K562 (cell line): ENCODE data around the gene TUBB2A. TPM values are rescaled to one million over a fixed set of nuclear protein-coding genes. Genes with fewer than 3 reads are reported as not detected.

ENCODE experiments used
- BACH1 ChIP-seq: fragments of 200-800 bp; sonication (Bioruptor generic); IDR thresholded peaks from 2 replicates; pipeline ENCODE4 v1.6.1; 2016; ENCODE audit warnings: missing genetic modification characterization, missing compliant biosample characterization
- DNMT1 ChIP-seq: fragments of 450-650 bp; IDR thresholded peaks from 2 replicates; pipeline ENCODE4 v1.6.1; 2016; ENCODE audit warnings: antibody characterized with exemption, mild to moderate bottlenecking
- EZH2 ChIP-seq: IDR thresholded peaks from 2 replicates; pipeline ENCODE4 v1.6.1; 2012; ENCODE audit warnings: low read depth, mild to moderate bottlenecking, inconsistent platforms, low read length, borderline replicate concordance
- MNT ChIP-seq, 2 experiments: fragments of 450-650 bp; conservative IDR thresholded peaks; 2 replicates each; pipeline ENCODE4 v1.6.1; 2017; ENCODE audit warnings: mild to moderate bottlenecking in 2 of 2, moderate library complexity in 2 of 2
- MYC ChIP-seq, 2 experiments: fragments of 250-450 bp in 1 of 2; sonication (Bioruptor Pico) in 1 of 2; IDR thresholded peaks; 2 replicates each; pipeline versions ENCODE4 v1.5.1 to v1.6.1; 2012 to 2021; ENCODE audit warnings: low read depth in 2 of 2, borderline replicate concordance in 1 of 2, improper control_type of control experiment in 1 of 2, low read length in 1 of 2, mild to moderate bottlenecking in 1 of 2, moderate library complexity in 1 of 2
- PHF21A ChIP-seq: fragments of 450-650 bp; IDR thresholded peaks from 2 replicates; pipeline ENCODE4 v1.6.1; 2017; ENCODE audit warnings: low read depth, borderline replicate concordance
- REST ChIP-seq, 2 experiments: fragments of 450-650 bp; formaldehyde crosslinking in 1 of 2; IDR thresholded peaks; 2 replicates each; pipeline versions ENCODE4 v1.4.0 to v1.6.1; 2014 to 2020; ENCODE audit warnings: mild to moderate bottlenecking in 2 of 2, borderline replicate concordance in 1 of 2, low read depth in 1 of 2
- polyA plus RNA-seq, 8 experiments: library from polyadenylated mRNA; depleted of rRNA in 4 of 8; stranded (reverse) in 5 of 8; unstranded in 3 of 8; fragments of >200 nt; fragmentation: Nextera tagmentation in 2 of 8; fragmentation: Illumina TruSeq in 1 of 8; extraction: Ambion mirVana in 2 of 8; extraction: Trizol in 1 of 8; gene quantifications; 2 replicates each; pipeline versions ENCODE4 v1.2.1 to v1.2.3, GENCODE V29; 2011 to 2014; ENCODE audit warnings: inconsistent platforms in 1 of 8, missing spikeins in 1 of 8
- total RNA-seq, 7 experiments: library from RNA; depleted of rRNA in 6 of 7; stranded (reverse); fragments of >200 nt in 6 of 7; fragmentation: Illumina TruSeq in 2 of 7; extraction: Trizol in 2 of 7; gene quantifications; 2 replicates each; pipeline versions ENCODE4 v1.2.1 to v1.2.3, GENCODE V29; 2011 to 2021; ENCODE audit warnings: low replicate concordance in 1 of 7
- TF ChIP-seq, protein P1 (sequence below): fragments of 250-450 bp; sonication (Bioruptor Pico); IDR thresholded peaks from 2 replicates; pipeline ENCODE4 v1.4.0; 2020; ENCODE audit warnings: mild to moderate bottlenecking, moderate library complexity

TUBB2A gene
- total and polyA plus RNA-seq, 9 of the 15 experiments (the other 6 are each of a cell fraction or from before 2014, with no cell fraction given), result 3.6 to 92.1 (median 45.6) TPM

GRCh38 chr6:3194535-3195419 is 37.4 kb upstream of the TUBB2A start (continued):
- TF ChIP-seq MNT (conservative IDR thresholded peaks at IDR 0.05) (0 out of 4 replicates have a peak, but pooled peaks of 1 of the 2 experiments have one; percentile 20), PHF21A (0 out of 2 replicates have a peak, but pooled peaks have one; percentile 19), REST (IDR thresholded peaks at IDR 0.05; ENCODE audit: borderline replicate concordance) (no peak), REST (CRISPR knock-in tag; IDR thresholded peaks at IDR 0.05; ENCODE audit: low read depth) (no peak), EZH2 (no peak), BACH1 (0 out of 2 replicates have a peak, but pooled peaks have one; percentile 36), MYC (IDR thresholded peaks at IDR 0.05; ENCODE audit: low read depth, low read length) (no peak), MYC (CRISPR knock-in tag; IDR thresholded peaks at IDR 0.05; ENCODE audit: borderline replicate concordance, low read depth) (0 out of 2 replicates have a peak, but pooled peaks have one; percentile 17), DNMT1 (0 out of 2 replicates have a peak, but pooled peaks have one; percentile 24)
- TF ChIP-seq, protein P1, sequence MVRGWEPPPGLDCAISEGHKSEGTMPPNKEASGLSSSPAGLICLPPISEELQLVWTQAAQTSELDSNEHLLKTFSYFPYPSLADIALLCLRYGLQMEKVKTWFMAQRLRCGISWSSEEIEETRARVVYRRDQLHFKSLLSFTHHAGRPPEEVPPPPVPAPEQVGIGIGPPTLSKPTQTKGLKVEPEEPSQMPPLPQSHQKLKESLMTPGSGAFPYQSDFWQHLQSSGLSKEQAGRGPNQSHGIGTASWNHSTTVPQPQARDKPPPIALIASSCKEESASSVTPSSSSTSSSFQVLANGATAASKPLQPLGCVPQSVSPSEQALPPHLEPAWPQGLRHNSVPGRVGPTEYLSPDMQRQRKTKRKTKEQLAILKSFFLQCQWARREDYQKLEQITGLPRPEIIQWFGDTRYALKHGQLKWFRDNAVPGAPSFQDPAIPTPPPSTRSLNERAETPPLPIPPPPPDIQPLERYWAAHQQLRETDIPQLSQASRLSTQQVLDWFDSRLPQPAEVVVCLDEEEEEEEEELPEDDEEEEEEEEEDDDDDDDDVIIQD (CRISPR knock-in tag), result 0 out of 2 replicates have a peak, but pooled peaks have one; percentile 32
